Peyer's patch (tissue), 4 donors: ENCODE measurements around the gene NUP214.
A peak's percentile ranks its signal among the peaks of the same experiment; 100 is the strongest.

ENCODE experiments used
- POLR2A ChIP-seq, 2 donors: fragments of 450-650 bp; IDR thresholded peaks; one replicate each; pipeline ENCODE4 v1.5.1; 2017; ENCODE audit warnings: antibody characterized with exemption in 2 of 2, mild to moderate bottlenecking in 2 of 2, moderate library complexity in 2 of 2
- TF ChIP-seq, protein P1 (sequence below), 6 experiments: fragments of 450-650 bp in 4 of 6; fragments of 200-600 bp in 2 of 6; sonication (generic) in 1 of 6; IDR thresholded peaks; one replicate each; pipeline ENCODE4 v1.5.1; 2017 to 2019; ENCODE audit warnings: antibody characterized with exemption in 6 of 6, mild to moderate bottlenecking in 3 of 6, moderate library complexity in 1 of 6

DNA sequence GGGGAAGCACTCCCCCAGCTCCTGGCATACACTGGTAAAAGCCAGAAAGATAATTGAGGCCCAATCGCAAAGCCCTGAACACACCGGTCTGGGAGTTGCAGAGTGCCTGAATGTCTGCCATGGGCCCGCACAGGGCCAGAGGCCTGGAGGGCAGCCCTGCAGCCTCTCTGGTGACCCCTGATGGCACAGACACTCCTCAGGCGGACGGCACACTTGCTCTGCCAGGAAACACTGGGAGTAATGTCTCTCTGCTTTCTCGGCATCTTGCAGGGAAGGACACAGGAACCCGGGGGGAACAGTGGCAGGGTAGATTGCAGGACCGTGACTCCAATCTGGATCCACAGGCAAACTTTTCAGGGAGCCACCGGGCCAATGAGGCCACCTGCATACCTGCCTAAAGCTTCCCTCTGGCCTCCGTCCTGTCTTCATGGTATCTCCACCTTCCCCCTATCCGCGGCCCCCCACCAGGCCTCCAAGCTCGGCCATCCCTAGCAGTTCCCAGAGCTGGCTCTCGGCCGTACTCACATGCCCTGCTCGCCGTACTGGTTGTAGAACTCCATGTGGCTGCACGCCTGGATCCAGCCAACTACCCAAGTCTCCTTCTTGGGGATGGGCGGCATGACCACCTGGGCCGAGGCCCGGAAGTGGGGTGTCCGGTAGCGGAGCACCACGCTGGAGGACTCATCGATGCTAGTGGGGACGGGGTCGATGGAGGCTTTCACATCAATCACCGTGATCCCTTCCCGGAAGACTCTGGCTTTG is 150.1 kb downstream of the NUP214 start:
- TF ChIP-seq, protein P1, sequence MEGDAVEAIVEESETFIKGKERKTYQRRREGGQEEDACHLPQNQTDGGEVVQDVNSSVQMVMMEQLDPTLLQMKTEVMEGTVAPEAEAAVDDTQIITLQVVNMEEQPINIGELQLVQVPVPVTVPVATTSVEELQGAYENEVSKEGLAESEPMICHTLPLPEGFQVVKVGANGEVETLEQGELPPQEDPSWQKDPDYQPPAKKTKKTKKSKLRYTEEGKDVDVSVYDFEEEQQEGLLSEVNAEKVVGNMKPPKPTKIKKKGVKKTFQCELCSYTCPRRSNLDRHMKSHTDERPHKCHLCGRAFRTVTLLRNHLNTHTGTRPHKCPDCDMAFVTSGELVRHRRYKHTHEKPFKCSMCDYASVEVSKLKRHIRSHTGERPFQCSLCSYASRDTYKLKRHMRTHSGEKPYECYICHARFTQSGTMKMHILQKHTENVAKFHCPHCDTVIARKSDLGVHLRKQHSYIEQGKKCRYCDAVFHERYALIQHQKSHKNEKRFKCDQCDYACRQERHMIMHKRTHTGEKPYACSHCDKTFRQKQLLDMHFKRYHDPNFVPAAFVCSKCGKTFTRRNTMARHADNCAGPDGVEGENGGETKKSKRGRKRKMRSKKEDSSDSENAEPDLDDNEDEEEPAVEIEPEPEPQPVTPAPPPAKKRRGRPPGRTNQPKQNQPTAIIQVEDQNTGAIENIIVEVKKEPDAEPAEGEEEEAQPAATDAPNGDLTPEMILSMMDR (IDR thresholded peaks at IDR 0.05), result peak in 1 of 6 experiments; percentile 34
- no peak for TF ChIP-seq POLR2A (IDR thresholded peaks at IDR 0.05)
